H9 (cell line): ENCODE results near the gene FXYD3. TPM values are rescaled to one million over a fixed set of nuclear protein-coding genes. Genes with fewer than 3 reads are reported as not detected.

Experiments
- DNase-seq: peaks from one replicate; pipeline ENCODE4 v3.0.0-alpha.2; 2017
- H2AFZ ChIP-seq: one replicate; pipeline ENCODE4 v1.6.1; 2013; ENCODE audit warnings: mild to moderate bottlenecking, low read length, control low read depth, moderate library complexity
- H2AK5ac ChIP-seq: 2 replicates; pipeline ENCODE4 v1.6.1; 2013; ENCODE audit warnings: low read length, control low read depth, mixed read lengths; ENCODE audit not compliant: insufficient read length
- H2BK120ac ChIP-seq: one replicate; pipeline ENCODE4 v1.6.1; 2013; ENCODE audit warnings: low read depth, mild to moderate bottlenecking, low read length, control low read depth, inconsistent platforms; ENCODE audit not compliant: poor library complexity, severe bottlenecking
- H2BK12ac ChIP-seq: 2 replicates; pipeline ENCODE4 v1.6.1; 2013; ENCODE audit warnings: low read length, control low read depth, mixed read lengths, low read depth; ENCODE audit not compliant: insufficient read length
- H2BK15ac ChIP-seq: 2 replicates; pipeline ENCODE4 v1.6.1; 2013; ENCODE audit warnings: low read depth, low read length, control low read depth
- H2BK20ac ChIP-seq: one replicate; pipeline ENCODE4 v1.6.1; 2013; ENCODE audit warnings: low read depth, mild to moderate bottlenecking, low read length, control low read depth, inconsistent platforms; ENCODE audit not compliant: poor library complexity, severe bottlenecking
- H2BK5ac ChIP-seq: 2 replicates; pipeline ENCODE4 v1.6.1; 2013; ENCODE audit warnings: low read length, control low read depth, mixed read lengths; ENCODE audit not compliant: insufficient read length
- H3K14ac ChIP-seq: 2 replicates; pipeline ENCODE4 v1.6.1; 2013; ENCODE audit warnings: low read length, control low read depth; ENCODE audit not compliant: insufficient read depth
- H3K18ac ChIP-seq: 2 replicates; pipeline ENCODE4 v1.6.1; 2013; ENCODE audit warnings: low read depth, mild to moderate bottlenecking, mixed read lengths, low read length, control low read depth; ENCODE audit not compliant: insufficient read length
- H3K23ac ChIP-seq: 2 replicates; pipeline ENCODE4 v1.6.1; 2013; ENCODE audit warnings: low read length, control low read depth, mixed read lengths, low read depth; ENCODE audit not compliant: insufficient read length
- H3K23me2 ChIP-seq: 2 replicates; pipeline ENCODE4 v1.6.1; 2013; ENCODE audit warnings: low read depth, mild to moderate bottlenecking, mixed read lengths, low read length, control low read depth; ENCODE audit not compliant: insufficient read length, poor library complexity, severe bottlenecking
- H3K27ac ChIP-seq: 2 replicates; pipeline ENCODE4 v1.5.1; 2013; ENCODE audit warnings: low read length, control low read depth, mixed read lengths, low read depth; ENCODE audit not compliant: insufficient read length
- H3K27me3 ChIP-seq: 2 replicates; pipeline ENCODE4 v1.6.1; 2013; ENCODE audit warnings: low read length, control low read depth, inconsistent platforms; ENCODE audit not compliant: insufficient read depth
- H3K4ac ChIP-seq: 2 replicates; pipeline ENCODE4 v1.6.1; 2013; ENCODE audit warnings: low read depth, mild to moderate bottlenecking, control low read depth, inconsistent platforms, low read length, moderate library complexity
- H3K4me1 ChIP-seq: 2 replicates; pipeline ENCODE4 v1.6.1; 2013; ENCODE audit warnings: low read length, control low read depth, inconsistent platforms; ENCODE audit not compliant: insufficient read depth
- H3K4me2 ChIP-seq: 2 replicates; pipeline ENCODE4 v1.6.1; 2013; ENCODE audit warnings: low read length, control low read depth, mixed read lengths; ENCODE audit not compliant: insufficient read length, insufficient read depth
- H3K56ac ChIP-seq: 2 replicates; pipeline ENCODE4 v1.6.1; 2013; ENCODE audit warnings: low read depth, mild to moderate bottlenecking, mixed read lengths, low read length, control low read depth; ENCODE audit not compliant: insufficient read length
- H3K79me1 ChIP-seq: 2 replicates; pipeline ENCODE4 v1.6.1; 2013; ENCODE audit warnings: low read depth, mild to moderate bottlenecking, moderate library complexity, low read length, control low read depth, inconsistent platforms; ENCODE audit not compliant: insufficient read depth, poor library complexity, severe bottlenecking
- H3K79me2 ChIP-seq: 2 replicates; pipeline ENCODE4 v1.6.1; 2013; ENCODE audit warnings: low read length, control low read depth, inconsistent platforms; ENCODE audit not compliant: insufficient read depth
- H3K9ac ChIP-seq: 2 replicates; pipeline ENCODE4 v1.6.1; 2013; ENCODE audit warnings: low read length, control low read depth, mixed read lengths; ENCODE audit not compliant: insufficient read length; ENCODE audit errors: extremely low read depth
- H3K9me3 ChIP-seq: one replicate; pipeline ENCODE4 v1.6.1; 2013; ENCODE audit warnings: low read depth, low read length, inconsistent platforms; ENCODE audit not compliant: control insufficient read depth
- H3T11ph ChIP-seq: one replicate; pipeline ENCODE4 v1.6.1; 2013; ENCODE audit warnings: mild to moderate bottlenecking, low read length, control low read depth, inconsistent platforms
- H4K20me1 ChIP-seq: one replicate; pipeline ENCODE4 v1.6.1; 2013; ENCODE audit not compliant: control insufficient read depth, insufficient read length, insufficient read depth
- H4K5ac ChIP-seq: 2 replicates; pipeline ENCODE4 v1.6.1; 2013; ENCODE audit warnings: low read depth, mild to moderate bottlenecking, mixed read lengths, low read length, control low read depth; ENCODE audit not compliant: insufficient read length
- H4K8ac ChIP-seq: replicated peaks from 2 replicates; pipeline ENCODE4 v1.6.1; 2013; ENCODE audit warnings: low read length, control low read depth, mixed read lengths, low read depth; ENCODE audit not compliant: insufficient read length
- H4K91ac ChIP-seq: 2 replicates; pipeline ENCODE4 v1.6.1; 2013; ENCODE audit warnings: low read depth, mild to moderate bottlenecking, moderate library complexity, mixed read lengths, low read length, control low read depth; ENCODE audit not compliant: insufficient read length
- H3K27ac Mint-ChIP-seq, 3 experiments: 2 replicates in 2 of 3; 3 replicates in 1 of 3; pipeline ENCODE4 v1.8.0; 2020 to 2021; ENCODE audit warnings: mixed read lengths in 3 of 3, mild to moderate bottlenecking in 1 of 3, moderate library complexity in 1 of 3
- H3K27me3 Mint-ChIP-seq: 2 replicates; pipeline ENCODE4 v1.8.0; 2021; ENCODE audit warnings: low read depth, mild to moderate bottlenecking, moderate library complexity, mixed read lengths
- H3K36me3 Mint-ChIP-seq, 3 experiments: 2 replicates in 2 of 3; 3 replicates in 1 of 3; pipeline ENCODE4 v1.8.0; 2020 to 2021; ENCODE audit warnings: low read depth in 3 of 3, mixed read lengths in 3 of 3; ENCODE audit not compliant: insufficient read depth in 1 of 3
- H3K4me1 Mint-ChIP-seq, 2 experiments: 2 replicates each; pipeline ENCODE4 v1.8.0; 2020; ENCODE audit warnings: mixed read lengths in 2 of 2
- H3K4me3 Mint-ChIP-seq, 2 experiments: 2 replicates in 1 of 2; 3 replicates in 1 of 2; pipeline ENCODE4 v1.8.0; 2020 to 2021; ENCODE audit warnings: mild to moderate bottlenecking in 2 of 2, mixed read lengths in 2 of 2, moderate library complexity in 1 of 2
- H3K9me3 Mint-ChIP-seq, 2 experiments: 2 replicates in 1 of 2; 3 replicates in 1 of 2; pipeline ENCODE4 v1.8.0; 2020; ENCODE audit warnings: mild to moderate bottlenecking in 2 of 2, mixed read lengths in 2 of 2, moderate library complexity in 1 of 2
- CTCF ChIP-seq: fragments of 200-600 bp; sonication (generic); conservative IDR thresholded peaks from 3 replicates; pipeline ENCODE4 v1.8.0; 2021; ENCODE audit warnings: antibody characterized with exemption, mild to moderate bottlenecking
- WGBS: extraction: QIAGEN DNeasy Blood & Tissue Kit; methylation state at CpG from one replicate; pipeline ENCODE4 v1.1.7; 2013; ENCODE audit warnings: missing lambda C conversion rate, low lambda C conversion rate, mixed read lengths; ENCODE audit not compliant: insufficient read length; ENCODE audit errors: extremely low coverage; 5-methylcytosine and 5-hydroxymethylcytosine counted together
- total RNA-seq: library from RNA; stranded (reverse); gene quantifications from 2 replicates; pipeline ENCODE4 v1.2.1, GENCODE V29; 2021

Gene FXYD3
- total RNA-seq, 1 experiment from 2014 or later = 1.5 TPM

GRCh38 chr19:35136977-35137702, 21.5 kb downstream of the FXYD3 start:
- Histone ChIP-seq H3K27me3 (no peaks in the 10 kb centered on the region; the same call in 1 of the 2 replicates), H4K20me1 (no peaks in the 10 kb centered on the region), H4K5ac (no peak overlapping the region), H2BK120ac (no peak overlapping the region), H3K18ac (no peak overlapping the region), H2BK20ac (no peak overlapping the region), H3K23me2 (peaks cover 9% of the 10 kb centered on the region), H3K79me1 (no peaks in the 10 kb centered on the region), H2BK12ac (no peak overlapping the region), H2AK5ac (no peak overlapping the region), H3K4me1 (peaks cover 2% of the 10 kb centered on the region; the same call in 1 of the 2 replicates), H3K4ac (no peak overlapping the region), H3K4me2 (no peak overlapping the region), H2AFZ (no peak overlapping the region), H2BK15ac (no peak overlapping the region), H3T11ph (no peak overlapping the region), H3K56ac (no peak overlapping the region), H3K9me3 (no peaks in the 10 kb centered on the region), H4K91ac (no peak overlapping the region), H3K14ac (no peak overlapping the region), H3K79me2 (no peaks in the 10 kb centered on the region), H3K27ac (no peak overlapping the region), H3K9ac (no peak overlapping the region), H3K23ac (no peak overlapping the region), H2BK5ac (no peak overlapping the region), H4K8ac (no peak overlapping the region)
- Mint-ChIP-seq H3K27me3 (peaks cover 34% of the 10 kb centered on the region), H3K9me3 (no peaks in the 10 kb centered on the region; a peak in 1 of 5 replicates), H3K4me3 (no peak overlapping the region), H3K4me1 (peaks cover 30 to 44% of the 10 kb centered on the region in 2 experiments), H3K27ac (no peak overlapping the region), H3K36me3 (peaks cover 0 to 3% (median 0%) of the 10 kb centered on the region in 3 experiments; a peak in 1 of 7 replicates)
- TF ChIP-seq CTCF = no peak
- WGBS = no CpG with 5 or more reads among the region's 9 CpGs
- no peak for DNase-seq
